Fibroblast of lung (primary cell): ENCODE data around the gene TMPRSS2.

Experiments
- EZH2 ChIP-seq: IDR thresholded peaks from 2 replicates; pipeline ENCODE4 v1.5.1; 2012; ENCODE audit warnings: low read length, control low read depth, mild to moderate bottlenecking; ENCODE audit errors: missing control alignments
- TF ChIP-seq, protein P1 (sequence below), 2 donors: IDR thresholded peaks in 1 of 2; conservative IDR thresholded peaks in 1 of 2; 1 replicate in 1 of 2; 2 replicates in 1 of 2; pipeline ENCODE4 v1.5.1; 2011 to 2012; ENCODE audit warnings: low read length in 2 of 2, control low read depth in 1 of 2, inconsistent platforms in 1 of 2, low read depth in 1 of 2, mild to moderate bottlenecking in 1 of 2

DNA sequence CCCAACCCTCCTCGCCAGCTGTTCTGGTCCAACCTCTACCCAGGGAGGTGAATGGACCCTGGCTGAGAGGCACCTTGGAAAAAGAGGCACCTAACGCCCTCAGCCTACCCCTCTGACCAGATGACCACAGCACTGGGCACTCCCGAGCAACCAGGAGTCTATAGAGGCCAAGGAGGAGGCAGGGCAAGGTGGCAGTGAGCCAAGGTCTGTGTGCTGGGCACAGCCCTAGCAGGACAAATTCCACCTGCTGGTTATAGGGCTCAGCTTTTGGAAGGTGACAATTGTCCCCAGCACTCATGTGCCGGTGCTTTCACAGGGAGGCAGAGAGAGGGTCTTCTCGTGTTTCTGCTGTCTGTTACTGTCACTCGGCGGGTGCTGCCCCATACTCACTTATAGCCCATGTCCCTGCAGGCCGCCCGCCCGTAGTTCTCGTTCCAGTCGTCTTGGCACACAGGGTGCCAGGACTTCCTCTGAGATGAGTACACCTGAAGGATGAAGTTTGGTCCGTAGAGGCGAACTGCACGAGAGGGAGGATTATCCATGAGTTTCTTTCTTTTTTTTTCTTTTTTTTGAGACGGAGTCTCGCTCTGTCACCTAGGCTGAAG, 27.8 kb downstream of the TMPRSS2 start:
- TF ChIP-seq, protein P1, sequence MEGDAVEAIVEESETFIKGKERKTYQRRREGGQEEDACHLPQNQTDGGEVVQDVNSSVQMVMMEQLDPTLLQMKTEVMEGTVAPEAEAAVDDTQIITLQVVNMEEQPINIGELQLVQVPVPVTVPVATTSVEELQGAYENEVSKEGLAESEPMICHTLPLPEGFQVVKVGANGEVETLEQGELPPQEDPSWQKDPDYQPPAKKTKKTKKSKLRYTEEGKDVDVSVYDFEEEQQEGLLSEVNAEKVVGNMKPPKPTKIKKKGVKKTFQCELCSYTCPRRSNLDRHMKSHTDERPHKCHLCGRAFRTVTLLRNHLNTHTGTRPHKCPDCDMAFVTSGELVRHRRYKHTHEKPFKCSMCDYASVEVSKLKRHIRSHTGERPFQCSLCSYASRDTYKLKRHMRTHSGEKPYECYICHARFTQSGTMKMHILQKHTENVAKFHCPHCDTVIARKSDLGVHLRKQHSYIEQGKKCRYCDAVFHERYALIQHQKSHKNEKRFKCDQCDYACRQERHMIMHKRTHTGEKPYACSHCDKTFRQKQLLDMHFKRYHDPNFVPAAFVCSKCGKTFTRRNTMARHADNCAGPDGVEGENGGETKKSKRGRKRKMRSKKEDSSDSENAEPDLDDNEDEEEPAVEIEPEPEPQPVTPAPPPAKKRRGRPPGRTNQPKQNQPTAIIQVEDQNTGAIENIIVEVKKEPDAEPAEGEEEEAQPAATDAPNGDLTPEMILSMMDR (conservative IDR thresholded peaks at IDR 0.05 in 1 of 2, IDR thresholded peaks at IDR 0.05 in 1 of 2; ENCODE audit: low read depth in 1 of 2, low read length in 2 of 2): no peak
- TF ChIP-seq EZH2: no peak
